Neural cell (in vitro differentiated cells): Measurements from ENCODE around the gene GCNT1. TPM values are rescaled to one million over a fixed set of nuclear protein-coding genes. Genes with fewer than 3 reads are reported as not detected.

Source experiments
- H2AFZ ChIP-seq: fragments of 200-600, 300-800 bp; sonication (generic), shearing (Covaris generic); 2 replicates; pipeline ENCODE4 v1.6.0; 2014; ENCODE audit warnings: low read depth, mild to moderate bottlenecking, antibody characterized with exemption, low read length, moderate library complexity
- H3F3A ChIP-seq: fragments of 200-600 bp; shearing (Covaris generic); 2 replicates; pipeline ENCODE4 v1.6.1; 2016; ENCODE audit warnings: mild to moderate bottlenecking, moderate library complexity, mixed read lengths, antibody characterized with exemption, low read length; ENCODE audit not compliant: insufficient read depth, poor library complexity, severe bottlenecking
- H3K27ac ChIP-seq: fragments of 200-600, 300-800 bp; sonication (generic), shearing (Covaris generic); 2 replicates; pipeline ENCODE4 v1.5.1; 2014; ENCODE audit warnings: mild to moderate bottlenecking, low read length, moderate library complexity
- H3K27me3 ChIP-seq: fragments of 300-800, 200-600 bp; sonication (generic), shearing (Covaris generic); 2 replicates; pipeline ENCODE4 v1.6.0; 2014; ENCODE audit warnings: mild to moderate bottlenecking, low read depth, low read length, moderate library complexity; ENCODE audit not compliant: insufficient read depth
- H3K36me3 ChIP-seq: fragments of 300-800, 200-600 bp; sonication (generic), shearing (Covaris generic); 2 replicates; pipeline ENCODE4 v1.5.1; 2014; ENCODE audit warnings: mild to moderate bottlenecking, antibody characterized with exemption, low read length, moderate library complexity; ENCODE audit not compliant: insufficient read depth
- H3K4me2 ChIP-seq: fragments of 300-800, 200-600 bp; sonication (generic), shearing (Covaris generic); 2 replicates; pipeline ENCODE4 v1.6.0; 2014; ENCODE audit warnings: mild to moderate bottlenecking, low read length
- H3K4me3 ChIP-seq: fragments of 300-800, 200-600 bp; sonication (generic), shearing (Covaris generic); 2 replicates; pipeline ENCODE4 v1.5.1; 2014; ENCODE audit warnings: mild to moderate bottlenecking, low read length, moderate library complexity
- H3K79me2 ChIP-seq: fragments of 200-600 bp; shearing (Covaris generic); replicated peaks from 2 replicates; pipeline ENCODE4 v1.6.0; 2014; ENCODE audit warnings: mild to moderate bottlenecking, low read length, moderate library complexity; ENCODE audit not compliant: insufficient read depth
- H3K9ac ChIP-seq: fragments of 300-800, 200-600 bp; sonication (generic), shearing (Covaris generic); 2 replicates; pipeline ENCODE4 v1.6.1; 2016; ENCODE audit warnings: mild to moderate bottlenecking, low read length, mixed read lengths
- H3K9me2 ChIP-seq: fragments of 200-600 bp; shearing (Covaris generic); 2 replicates; pipeline ENCODE4 v1.6.1; 2016; ENCODE audit warnings: mild to moderate bottlenecking, low read length, mixed read lengths; ENCODE audit not compliant: insufficient read depth
- H3K9me3 ChIP-seq: fragments of 200-600, 300-800 bp; sonication (generic), shearing (Covaris generic); 2 replicates; pipeline ENCODE4 v1.6.1; 2016; ENCODE audit warnings: mild to moderate bottlenecking, mixed run types, low read length, moderate library complexity, mixed read lengths
- H4K20me1 ChIP-seq: fragments of 200-600 bp; shearing (Covaris generic); 2 replicates; pipeline ENCODE4 v1.6.1; 2016; ENCODE audit warnings: mild to moderate bottlenecking, mixed run types; ENCODE audit not compliant: insufficient read depth
- EZH2 ChIP-seq: fragments of 200-600, 300-800 bp; shearing (Covaris generic), sonication (generic); IDR thresholded peaks from 2 replicates; pipeline ENCODE4 v1.6.1; 2014; ENCODE audit warnings: antibody characterized with exemption, low read length, borderline replicate concordance, mild to moderate bottlenecking; ENCODE audit not compliant: insufficient read depth, poor library complexity, severe bottlenecking
- polyA plus RNA-seq: library from polyadenylated mRNA; depleted of rRNA; stranded (reverse); fragments of >200 nt; gene quantifications from 2 replicates; pipeline ENCODE4 v1.2.3, GENCODE V29; 2014

Gene GCNT1
- polyA plus RNA-seq, 1 donor from 2014 or later = 0.22 TPM

GRCh38 chr9:76553680-76554079, 94.7 kb downstream of the GCNT1 start:
- H3K36me3 ChIP-seq = no peaks in the 10 kb centered on the region
- H3K9me2 ChIP-seq = no peaks in the 10 kb centered on the region
- no peaks in the 10 kb centered on the region for H3K79me2 ChIP-seq
- H3K27me3 ChIP-seq = no peaks in the 10 kb centered on the region
- no peaks in the 10 kb centered on the region for H3K9me3 ChIP-seq
- H3K4me2 ChIP-seq = no peak overlapping the region
- no peak overlapping the region for H3K9ac ChIP-seq
- H4K20me1 ChIP-seq = no peaks in the 10 kb centered on the region
- H3K4me3 ChIP-seq = no peak overlapping the region
- H2AFZ ChIP-seq = no peak overlapping the region
- H3K27ac ChIP-seq = no peak overlapping the region
- TF ChIP-seq EZH2 = no peak
- H3F3A ChIP-seq = no peaks in the 10 kb centered on the region

Other genes with a start within 250 kb of the GCNT1 start
- 94.6 and 131 TPM in 2 replicates for gene RFK, start 64.8 kb upstream of the GCNT1 start, polyA plus RNA-seq